T-helper 1 cell treated with Interleukin-12 subunit alpha and Interleukin-12 subunit beta and Interleukin-4 antibody, amounts not matched to agents 30 ng/mL and 1 ng/mL, for 36 hours (primary cell): ENCODE measurements around the gene MLC1. TPM values are rescaled to one million over a fixed set of nuclear protein-coding genes. Genes with fewer than 3 reads are reported as not detected.

Experiments
- intact Hi-C: fragments of 100-400 bp; cut with micrococcal nuclease; formaldehyde crosslinking; loops from one replicate; pipeline ENCODE4 v1.15.1; 2024
- total RNA-seq: library from RNA; stranded (reverse); gene quantifications from 2 replicates; pipeline ENCODE4 v1.2.3, GENCODE V29; 2022

The MLC1 gene
- total RNA-seq, 1 donor from 2014 or later: 0.39 TPM

DNA sequence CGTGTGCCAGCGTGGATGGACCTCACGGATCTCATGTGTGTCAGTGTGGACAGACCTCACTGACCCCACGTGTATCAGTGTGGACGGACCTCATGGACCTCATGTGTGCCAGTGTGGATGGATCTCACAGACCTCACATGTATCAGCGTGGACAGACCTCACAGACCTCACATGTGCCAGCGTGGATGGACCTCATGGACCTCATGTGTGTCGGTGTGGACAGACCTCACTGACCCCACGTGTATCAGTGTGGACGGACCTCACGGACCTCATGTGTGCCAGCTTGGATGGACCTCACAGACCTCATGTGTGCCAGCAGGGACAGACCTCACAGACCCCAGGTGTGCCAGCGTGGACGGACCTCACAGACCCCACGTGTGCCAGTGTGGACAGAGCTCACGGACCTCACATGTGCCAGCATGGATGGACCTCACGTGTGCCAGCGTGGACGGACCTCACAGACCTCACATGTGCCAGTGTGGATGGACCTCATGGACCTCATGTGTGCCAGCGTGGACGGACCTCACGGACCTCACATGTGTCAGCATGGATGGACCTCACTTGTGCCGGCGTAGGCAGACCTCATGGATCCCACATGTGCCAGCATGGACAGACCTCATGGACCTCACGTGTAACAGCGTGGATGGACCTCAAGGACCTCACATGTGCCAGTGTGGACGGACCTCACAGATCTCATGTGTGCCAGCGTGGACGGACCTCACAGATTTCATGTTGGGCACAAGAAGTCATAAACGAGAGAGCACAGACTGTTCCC, 45.4 kb downstream of the MLC1 start:
- intact Hi-C loops: loop anchor here (10.0 kb wide), 1 partner anchor 65 kb away; no protein-coding TSS in a partner anchor

DNA sequence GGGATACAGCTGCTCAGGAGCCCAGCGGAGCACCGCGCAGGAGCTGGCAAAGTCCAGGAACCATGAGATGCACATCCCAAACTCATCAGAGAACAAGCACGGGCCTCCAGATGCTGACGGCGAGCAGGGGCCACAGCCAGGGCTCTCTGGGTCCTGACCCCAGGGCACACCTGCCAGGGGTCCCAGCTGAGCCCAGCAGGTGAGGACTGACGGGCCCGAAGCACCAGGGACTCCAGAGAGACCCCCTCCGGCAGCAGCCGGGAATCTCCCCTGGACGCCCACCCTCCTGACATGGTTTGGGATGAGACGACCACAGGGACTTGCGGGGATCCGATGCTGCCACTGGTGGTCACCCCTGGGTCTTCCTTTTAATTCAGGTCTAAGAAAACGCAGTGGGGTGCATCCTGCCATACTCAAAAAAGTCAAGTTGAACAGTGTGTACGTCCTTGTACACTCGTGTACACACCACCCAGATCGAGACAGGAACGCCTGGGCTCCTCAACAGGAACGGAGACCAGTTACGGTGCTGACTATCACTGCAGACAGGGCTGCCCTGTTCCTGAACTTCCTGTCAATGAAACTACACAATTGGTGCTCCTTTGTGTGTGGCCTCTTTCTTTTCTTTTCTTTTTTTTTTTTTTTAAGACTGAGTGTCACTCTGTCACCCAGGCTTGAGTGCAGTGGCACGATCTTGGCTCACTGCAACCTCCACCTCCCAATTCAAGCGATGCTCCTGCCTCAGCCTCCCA, 49.1 kb downstream of the MLC1 start:
- intact Hi-C loops: loop anchor here (10.0 kb wide), 1 partner anchor 61 kb away; no protein-coding TSS in a partner anchor

DNA sequence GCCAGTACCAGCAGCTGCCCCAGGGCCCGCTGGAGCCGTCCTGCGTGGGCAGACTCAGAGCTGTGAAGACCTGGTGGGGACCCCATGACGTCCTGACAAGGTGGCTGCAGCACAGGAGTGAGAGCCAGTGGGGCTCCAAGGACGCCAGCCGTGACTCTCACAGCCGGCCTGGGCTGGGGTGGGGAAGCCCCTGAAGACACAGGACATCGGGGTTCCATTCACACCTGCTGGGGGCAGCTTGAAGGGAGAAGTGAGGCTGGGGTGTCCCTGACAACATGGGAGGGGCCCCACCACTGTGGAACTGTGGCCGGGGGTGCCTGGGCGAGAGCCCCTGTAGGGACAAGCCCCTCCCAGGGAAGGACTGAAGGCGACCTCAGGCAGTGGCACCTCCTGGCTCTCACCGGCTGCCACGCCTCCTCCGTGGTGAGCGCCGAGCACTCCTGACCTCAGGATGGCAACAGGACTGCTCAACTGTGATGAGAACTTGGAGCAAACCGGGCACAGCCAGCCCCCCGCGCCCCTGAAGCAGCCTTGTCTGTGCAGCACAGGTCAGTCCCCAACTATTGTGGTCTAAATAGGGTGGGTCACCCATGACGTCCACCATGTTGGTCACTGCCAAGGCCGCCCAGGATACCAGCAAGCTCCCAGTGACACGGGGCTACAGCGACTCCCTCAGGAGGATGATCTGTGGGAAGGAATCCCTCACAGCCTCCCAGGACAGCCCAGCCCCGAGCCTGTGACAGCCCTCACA, 49.9 kb downstream of the MLC1 start:
- intact Hi-C loops: loop anchor here (10.0 kb wide), 1 partner anchor 61 kb away; no protein-coding TSS in a partner anchor

DNA sequence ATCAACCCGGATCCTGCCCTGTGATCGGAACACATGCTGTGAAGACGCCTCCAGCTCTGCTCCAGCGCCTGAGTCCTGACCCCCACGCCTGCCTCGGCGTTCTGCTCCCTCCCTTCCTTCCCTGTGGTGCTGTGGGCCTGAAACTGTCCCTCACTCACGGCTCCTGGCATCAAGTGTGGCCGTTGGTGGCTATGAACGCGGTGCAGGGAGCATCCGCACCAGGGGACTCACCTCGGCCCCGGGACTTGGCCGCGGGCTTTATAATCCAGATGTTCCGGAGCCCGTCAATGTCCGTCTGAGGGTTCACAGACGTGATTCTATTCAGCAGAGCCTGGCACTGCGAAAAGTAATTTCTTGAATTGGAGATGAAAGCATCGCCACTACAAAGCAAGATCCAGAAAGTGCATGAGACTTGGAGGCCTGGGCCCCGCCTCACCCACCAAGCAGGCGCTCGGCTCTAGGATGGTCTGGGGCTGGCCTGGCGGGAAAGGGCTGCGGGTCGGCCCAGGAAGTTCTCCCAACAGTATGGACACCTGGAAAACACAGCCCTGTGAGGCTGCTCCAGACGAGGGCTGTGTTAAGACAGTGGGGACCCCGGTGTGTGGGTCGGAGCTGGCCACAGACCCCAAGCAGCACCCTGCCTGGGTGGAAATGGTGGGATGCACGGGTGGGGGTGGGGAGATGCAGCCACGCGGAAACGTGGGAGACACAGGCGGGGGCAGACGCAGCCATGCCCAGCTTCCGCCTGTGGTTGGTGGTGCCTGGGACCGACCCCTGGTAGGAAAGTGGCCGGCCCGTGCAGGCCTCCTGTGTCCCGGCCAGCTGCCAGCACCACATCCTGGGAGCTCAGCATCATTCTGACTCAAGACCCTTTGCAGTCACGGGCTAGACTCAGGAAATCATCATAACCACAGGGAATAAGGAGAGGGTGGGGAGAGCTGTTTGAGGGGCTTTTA, 50.8 kb downstream of the MLC1 start:
- intact Hi-C loops: loop anchor here (10.0 kb wide), 1 partner anchor 60 kb away; no protein-coding TSS in a partner anchor

DNA sequence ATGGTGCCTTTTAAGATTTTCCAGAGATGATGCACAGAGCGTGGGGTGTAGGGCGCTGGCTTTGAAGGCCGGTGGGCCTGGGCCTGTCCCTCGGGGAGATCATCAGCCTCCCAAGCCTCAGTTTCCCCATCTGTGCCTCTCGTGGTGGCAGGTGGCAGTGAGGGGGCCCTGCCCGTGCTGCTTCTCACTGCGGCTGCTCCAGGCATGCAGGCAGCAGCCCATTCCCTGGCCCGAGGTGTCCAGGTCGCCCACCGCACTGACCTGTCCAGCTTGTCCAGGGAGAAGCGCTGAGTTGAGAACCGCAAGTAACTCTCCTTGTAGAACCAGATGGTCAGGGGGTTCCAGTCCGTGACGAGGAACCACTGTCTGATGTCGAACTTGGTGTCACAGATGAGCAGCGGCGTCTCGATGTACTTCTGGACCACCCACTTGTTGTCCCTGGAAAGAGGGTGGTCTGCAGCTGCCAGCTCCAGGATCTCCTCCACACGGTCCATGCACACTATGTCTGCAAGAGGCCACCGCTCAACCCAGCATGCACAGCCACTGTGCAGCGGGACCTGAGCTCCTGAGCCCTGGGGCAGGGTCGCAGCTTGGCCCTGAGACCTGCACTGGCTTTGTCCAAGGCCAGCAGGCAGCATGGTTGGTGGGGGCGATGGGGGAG, 52.2 kb downstream of the MLC1 start:
- intact Hi-C loops: loop anchor here (10.0 kb wide), 1 partner anchor 58 kb away; no protein-coding TSS in a partner anchor

DNA sequence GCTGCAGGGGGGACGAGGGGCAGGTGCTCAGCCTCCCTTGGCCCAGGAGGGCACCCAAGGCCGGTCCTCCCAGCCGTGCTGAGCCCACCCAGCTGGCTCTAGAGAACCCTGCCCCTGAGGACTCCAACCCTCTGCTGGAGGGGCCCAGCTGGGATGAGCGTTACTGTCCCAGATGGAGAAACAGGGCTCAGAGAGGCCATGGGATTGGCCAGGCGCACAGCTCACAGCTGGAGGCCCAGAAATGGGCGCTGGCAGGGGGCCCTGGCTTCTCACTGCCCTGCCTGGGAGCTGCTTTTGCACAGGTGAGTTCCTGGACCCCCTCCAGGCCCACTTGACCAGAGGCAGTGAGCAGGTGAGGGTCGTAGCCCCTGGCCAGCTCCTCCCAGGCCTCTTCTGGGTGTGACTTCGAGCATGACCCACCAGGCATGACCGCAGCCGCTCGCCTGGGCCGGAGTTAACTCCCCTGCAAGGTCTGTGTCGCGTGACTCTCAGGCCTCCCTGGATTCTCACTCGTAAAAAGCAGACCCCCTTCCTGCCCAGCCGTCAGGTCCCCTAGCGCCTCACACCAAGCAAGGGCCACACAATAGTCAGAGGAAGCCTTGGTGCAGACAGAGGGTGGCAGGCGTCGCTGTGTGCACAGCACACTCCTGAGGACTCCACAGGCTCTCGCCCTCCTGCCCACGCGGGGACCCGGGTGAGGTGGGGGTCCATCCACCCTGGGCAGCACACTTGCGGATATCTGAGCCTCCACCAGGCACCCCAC, 52.9 kb downstream of the MLC1 start:
- intact Hi-C loops: loop anchor here (10.0 kb wide), 1 partner anchor 57 kb away; no protein-coding TSS in a partner anchor

DNA sequence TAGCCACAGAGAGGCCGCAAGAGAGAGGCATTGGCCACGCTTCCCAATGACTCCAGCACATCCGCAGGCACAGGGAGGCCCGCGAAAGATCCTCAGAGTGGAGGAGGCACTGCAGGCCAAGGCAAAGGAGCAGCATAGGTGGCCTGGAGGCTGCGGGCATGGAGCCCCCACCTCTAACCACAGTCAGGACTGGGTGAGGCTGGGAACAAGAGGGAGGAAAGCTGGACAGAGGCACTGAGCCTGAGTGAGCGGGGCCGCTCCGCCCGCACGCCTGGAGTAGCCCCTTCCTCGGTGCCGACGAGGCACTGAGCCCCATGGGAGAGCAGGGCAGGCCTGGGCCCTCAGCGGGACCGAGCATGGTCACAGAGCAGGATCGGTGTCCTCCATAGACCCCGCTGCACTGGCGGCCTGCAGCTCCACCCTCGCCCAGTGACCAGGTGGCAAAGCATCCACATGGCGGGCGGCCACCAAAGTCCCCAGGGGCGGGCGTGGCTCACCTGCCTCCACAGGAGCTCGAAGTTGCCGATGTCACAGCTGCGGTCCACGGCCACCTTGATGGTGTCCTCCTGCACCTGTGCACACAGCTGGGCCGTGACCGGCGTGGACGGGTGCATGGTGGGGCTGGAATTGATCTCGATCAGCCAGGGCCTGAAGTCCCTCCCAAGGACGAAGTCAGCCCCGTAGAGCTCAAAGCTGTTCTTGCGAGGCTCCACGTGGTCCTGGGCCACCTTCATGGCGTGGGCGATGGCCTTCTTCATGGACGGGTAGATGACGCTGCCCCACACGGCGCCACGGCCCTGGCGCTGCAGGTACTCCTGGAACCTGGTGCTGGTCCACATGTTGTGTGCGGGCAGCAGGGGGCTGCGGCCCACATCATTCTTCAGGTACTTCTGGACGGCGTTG, 53.8 kb downstream of the MLC1 start:
- intact Hi-C loops: loop anchor here (10.0 kb wide), 1 partner anchor 57 kb away; no protein-coding TSS in a partner anchor

DNA sequence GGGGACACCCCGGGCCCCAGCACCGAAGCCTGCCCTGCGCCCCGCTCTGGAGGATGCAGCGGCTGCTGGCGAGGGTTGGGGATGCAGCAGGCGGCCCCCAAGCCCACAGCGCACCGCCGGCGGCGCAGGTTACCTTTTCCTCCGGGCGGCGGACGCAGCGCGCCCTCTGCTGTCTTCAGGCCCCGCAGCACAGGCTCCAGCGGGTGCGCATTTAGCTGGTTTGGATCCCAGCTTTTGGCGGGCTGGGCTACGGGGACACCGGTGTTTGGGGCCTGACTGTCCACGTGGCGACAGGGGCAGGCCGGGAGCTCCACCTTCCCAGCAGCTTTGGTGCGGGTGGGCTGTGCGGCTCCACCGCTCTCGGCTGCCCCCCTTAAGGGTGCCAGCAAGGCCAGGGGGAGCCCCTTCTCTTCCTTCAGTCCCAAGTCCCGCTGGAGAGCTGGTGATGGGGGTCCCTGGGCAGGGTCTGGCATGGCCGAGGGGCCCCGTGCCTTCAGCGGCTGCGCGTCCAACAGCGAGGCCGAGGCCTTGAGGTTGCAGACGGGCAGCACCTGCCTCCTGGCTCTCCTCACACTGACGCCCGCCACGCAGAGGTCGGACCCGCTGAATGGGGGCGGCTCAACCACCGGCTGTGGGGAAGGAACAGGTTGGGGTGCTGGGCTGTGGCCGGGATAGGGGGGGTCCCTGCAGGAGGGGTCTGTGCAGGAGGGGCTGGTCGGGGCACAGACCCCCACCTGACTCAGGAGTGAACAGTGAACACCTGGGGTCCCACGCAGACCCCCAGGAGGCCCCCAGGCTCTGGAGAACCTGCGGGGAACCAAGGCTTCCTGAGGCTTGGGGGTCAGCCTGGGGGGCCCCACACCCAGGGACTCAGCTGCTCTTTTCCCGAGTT, 54.7 kb downstream of the MLC1 start:
- intact Hi-C loops: loop anchor here (1.0 to 10.0 kb wide), 4 partner anchors 37 to 263 kb away; no protein-coding TSS in a partner anchor

DNA sequence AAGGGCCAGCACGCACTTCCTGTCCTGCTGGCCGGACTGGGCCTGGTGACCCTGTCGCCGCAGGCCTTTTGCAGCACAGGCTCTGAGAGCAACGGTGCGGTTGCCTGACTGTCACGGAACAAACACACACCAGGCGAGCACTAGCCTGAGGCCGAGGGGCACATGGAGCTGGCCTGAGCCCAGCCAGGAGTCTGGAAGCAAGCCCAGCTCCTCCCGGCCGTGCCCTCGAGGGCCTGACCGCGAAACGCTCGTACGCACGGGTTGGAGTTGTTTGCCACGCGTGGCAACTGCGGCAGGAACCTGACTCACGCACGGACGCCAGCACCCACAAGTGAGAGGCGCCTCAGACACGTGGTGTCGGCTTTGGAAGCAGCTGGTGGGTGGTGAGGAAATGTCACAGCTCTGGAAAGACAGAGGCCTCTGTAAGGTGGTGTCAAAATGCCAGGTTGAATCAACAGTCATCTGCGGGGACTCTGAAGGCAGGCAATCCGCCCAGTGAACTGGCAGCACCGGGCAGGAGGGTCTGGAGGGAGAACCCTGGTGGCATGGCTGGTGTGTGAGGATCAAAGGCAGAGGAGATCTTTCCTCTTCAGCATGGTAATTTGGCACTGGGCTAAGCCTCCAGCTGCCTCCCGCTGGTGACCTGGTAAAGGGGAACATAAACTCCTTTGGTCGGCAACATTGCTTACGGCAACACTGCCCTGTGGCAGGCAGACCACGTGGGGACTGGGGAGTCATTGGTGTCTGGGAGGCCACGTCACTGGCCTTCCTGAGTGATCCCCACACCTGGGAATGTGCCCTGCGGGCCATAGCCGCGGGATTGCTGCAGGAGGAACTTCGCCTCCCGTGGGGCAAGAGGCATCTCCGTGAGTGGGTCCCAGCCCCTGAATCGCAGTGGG, 57.3 kb downstream of the MLC1 start:
- intact Hi-C loops: no loop called here

DNA sequence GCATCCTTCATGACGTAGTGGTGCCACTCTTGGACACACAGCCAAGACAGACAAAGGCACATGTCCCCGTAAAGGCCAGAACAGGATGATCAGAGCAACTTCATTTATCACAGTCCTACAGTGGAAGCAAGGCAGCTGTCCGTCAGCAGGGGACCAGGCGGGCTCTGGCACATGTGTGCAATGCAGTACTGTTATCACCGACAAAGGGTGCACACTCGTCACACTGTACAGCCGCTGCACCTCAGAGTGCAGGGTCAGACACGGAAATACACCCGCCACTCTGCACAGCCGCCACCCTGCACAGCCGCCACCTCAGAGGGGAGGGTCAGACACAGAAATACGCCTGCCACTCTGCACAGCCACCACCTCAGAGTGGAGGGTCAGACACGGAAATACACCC, 59.2 kb downstream of the MLC1 start:
- intact Hi-C loops: no loop called here

DNA sequence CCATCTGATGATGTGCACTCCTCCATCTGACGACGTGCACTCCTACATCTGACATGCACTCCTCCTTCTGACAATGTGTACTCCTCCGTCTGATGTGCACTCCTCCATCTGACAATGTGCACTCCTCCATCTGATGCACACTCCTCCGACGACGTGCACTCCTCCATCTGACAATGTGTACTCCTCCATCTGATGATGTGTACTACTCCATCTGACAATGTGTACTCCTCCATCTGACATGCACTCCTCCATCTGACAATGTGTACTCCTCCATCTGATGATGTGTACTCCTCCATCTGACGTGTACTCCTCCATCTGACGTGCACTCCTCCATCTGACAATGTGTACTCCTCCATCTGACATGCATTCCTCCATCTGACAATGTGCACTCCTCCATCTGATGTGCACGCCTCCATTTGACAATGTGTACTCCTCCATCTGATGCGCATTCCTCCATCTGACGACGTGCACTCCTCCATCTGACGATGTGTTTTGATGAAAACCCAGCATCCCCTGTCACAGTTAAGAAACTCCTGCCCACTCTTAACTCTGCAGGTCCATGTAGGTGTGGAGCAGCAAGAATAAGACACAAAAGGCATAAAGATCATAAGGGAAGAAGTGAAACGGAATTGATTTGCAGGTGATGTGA, 62.9 kb downstream of the MLC1 start:
- intact Hi-C loops: no loop called here

DNA sequence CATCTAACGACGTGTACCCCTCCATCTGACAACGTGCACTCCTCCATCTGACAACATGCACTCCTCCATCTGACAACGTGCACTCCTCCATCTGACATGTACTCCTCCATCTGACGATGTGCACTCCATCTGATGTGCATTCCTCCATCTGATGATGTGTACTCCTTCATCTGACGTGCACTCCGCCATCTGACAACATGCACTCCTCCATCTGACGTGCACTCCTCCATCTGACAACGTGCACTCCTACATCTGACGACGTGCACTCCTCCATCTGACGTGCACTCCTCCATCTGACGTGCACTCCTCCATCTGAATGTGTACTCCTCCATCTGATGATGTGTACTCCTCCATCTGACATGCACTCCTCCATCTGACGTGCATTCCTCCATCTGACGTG, 64.6 kb downstream of the MLC1 start:
- intact Hi-C loops: no loop called here

DNA sequence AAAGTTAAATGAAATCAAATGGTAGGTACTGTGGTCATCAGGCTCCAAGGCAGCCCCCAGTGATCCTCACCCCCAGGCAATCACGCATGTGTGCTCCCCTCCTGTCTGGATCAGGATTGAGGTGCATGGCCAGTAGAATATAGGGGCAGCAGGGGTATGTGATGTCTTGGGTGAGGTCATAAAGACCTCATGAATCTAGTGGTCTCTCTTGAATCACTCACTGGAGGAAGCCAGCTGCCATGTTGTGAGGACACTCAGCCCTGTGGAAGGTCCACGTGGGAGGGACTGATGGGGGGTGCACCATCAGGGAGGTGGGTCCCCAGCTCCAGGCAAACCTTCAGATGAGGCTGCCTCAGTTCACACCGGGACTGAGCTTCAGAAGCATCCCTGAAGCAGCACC, 65.9 kb downstream of the MLC1 start:
- intact Hi-C loops: no loop called here

DNA sequence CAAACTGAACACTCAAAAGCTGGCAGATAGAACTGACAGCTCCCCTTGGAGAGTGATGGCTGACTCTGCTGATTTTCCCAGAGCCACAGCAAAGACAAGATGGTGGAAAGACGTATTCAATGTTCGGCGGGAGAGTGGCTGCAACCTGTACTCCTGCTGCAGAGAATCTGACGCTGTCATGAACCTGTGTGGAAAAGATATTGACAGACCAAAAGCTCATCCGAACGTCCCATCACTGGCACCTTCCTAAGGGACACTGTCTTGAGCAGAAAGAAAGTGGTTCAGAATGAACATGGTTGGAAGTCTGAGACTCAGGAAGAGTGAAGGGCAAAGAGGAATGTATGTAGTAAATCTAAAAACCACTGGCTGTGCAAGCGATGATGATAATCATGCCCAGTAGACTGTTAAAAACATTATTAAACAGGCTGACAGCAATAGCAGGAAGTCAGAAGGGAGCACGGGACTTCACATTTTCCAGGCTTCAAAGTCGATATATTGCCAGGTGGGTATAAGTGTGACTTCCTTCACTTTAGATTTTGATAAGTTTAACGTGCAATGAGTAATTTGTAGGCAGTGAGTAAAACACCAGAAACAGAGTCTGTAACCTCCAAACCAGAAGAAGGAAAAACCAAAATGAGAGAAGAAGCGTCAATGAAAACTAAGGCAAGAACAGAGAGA, 66.5 kb downstream of the MLC1 start:
- intact Hi-C loops: no loop called here

DNA sequence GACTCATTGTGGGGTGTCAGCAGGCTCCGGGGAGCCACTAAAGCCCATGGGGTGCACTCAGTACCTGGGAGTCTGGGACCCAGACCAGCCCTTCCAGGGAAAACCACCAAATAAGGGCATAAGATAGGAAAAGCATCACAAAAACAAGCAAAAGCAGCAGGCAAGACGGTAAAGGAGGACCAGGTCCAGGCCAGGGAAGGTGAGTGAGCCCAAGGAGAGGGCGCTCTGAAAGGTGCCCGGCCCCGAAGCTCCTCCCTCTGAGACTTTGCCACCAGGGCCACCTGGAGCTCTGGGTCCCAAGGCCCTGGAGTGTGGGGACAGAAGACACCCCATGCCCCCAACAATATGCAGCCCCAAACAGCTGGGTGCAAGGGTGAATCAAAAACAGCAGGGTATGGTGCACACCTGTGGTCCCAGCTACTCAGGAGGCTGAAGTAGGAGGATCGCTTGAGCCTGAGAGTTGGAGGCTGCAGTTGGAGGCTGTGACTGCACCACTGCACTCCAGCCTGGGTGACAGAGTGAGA, 67.5 kb downstream of the MLC1 start:
- intact Hi-C loops: no loop called here
